ENCODE measurements around the gene C9orf50.
"Not testable (repeated sequence)": the region's sequence is repeated elsewhere in the genome, so short reads cannot be mapped to it uniquely, and the experiment has no call there.

C9orf50 gene

GRCh38 chr9:129620669-129621295, at the start of gene C9orf50:
C9orf50 (minus strand) TSS chr9:129621101; CDS start chr9:129620574, 527 bp downstream.
- Histone ChIP-seq H3K36me3 (ENCODE audit: insufficient read depth, low read length) (no peaks in the 10 kb centered on the region), H2AFZ (ENCODE audit: low read depth, low read length) (no peak within 1 kb of the TSS), H3K4me3 (ENCODE audit: low read length) (peak within 1 kb of the TSS; percentile 6), H3K4me1 (ENCODE audit: insufficient read depth, low read length) (no peaks in the 10 kb centered on the region), H3K9me3 (ENCODE audit: low read length) (no peaks in the 10 kb centered on the region), H3K27me3 (ENCODE audit: insufficient read depth, low read length) (peaks cover 9% of the 10 kb centered on the region)

- H2AFZ ChIP-seq (ENCODE audit: low read depth, low read length) = no peak overlapping the region
- peaks cover 2% of the 10 kb centered on the region for H3K4me1 ChIP-seq (ENCODE audit: insufficient read depth, low read length)
- H3K27me3 ChIP-seq (ENCODE audit: insufficient read depth, low read length) = peaks cover 51% of the 10 kb centered on the region
- no peaks in the 10 kb centered on the region for H3K36me3 ChIP-seq (ENCODE audit: insufficient read depth, low read length)
- H3K4me3 ChIP-seq (ENCODE audit: low read length) = no peak overlapping the region
- H3K9me3 ChIP-seq (ENCODE audit: low read length) = no peaks in the 10 kb centered on the region
These were observed 49.0 kb upstream of the C9orf50 start for GRCh38 chr9:129669946-129670345.

GRCh38 chr9:129669141-129669718, 48.3 kb upstream of the C9orf50 start:
- H2AFZ ChIP-seq (ENCODE audit: low read depth, low read length) = no peak overlapping the region
- H3K4me3 ChIP-seq (ENCODE audit: low read length) = no peak overlapping the region
- peaks cover 57% of the 10 kb centered on the region for H3K27me3 ChIP-seq (ENCODE audit: insufficient read depth, low read length)
- peaks cover 2% of the 10 kb centered on the region for H3K4me1 ChIP-seq (ENCODE audit: insufficient read depth, low read length)
- no peaks in the 10 kb centered on the region for H3K36me3 ChIP-seq (ENCODE audit: insufficient read depth, low read length)
- no peaks in the 10 kb centered on the region for H3K9me3 ChIP-seq (ENCODE audit: low read length)

GRCh38 chr9:129667850-129668249, 46.9 kb upstream of the C9orf50 start:
- Histone ChIP-seq H3K4me3 (ENCODE audit: low read length) (no peak overlapping the region), H3K27me3 (ENCODE audit: insufficient read depth, low read length) (peaks cover 58% of the 10 kb centered on the region)

GRCh38 chr9:129667378-129667777, 46.5 kb upstream of the C9orf50 start:
- peaks cover 2% of the 10 kb centered on the region for H3K4me1 ChIP-seq (ENCODE audit: insufficient read depth, low read length)
- H3K36me3 ChIP-seq (ENCODE audit: insufficient read depth, low read length) = no peaks in the 10 kb centered on the region
- peaks cover 63% of the 10 kb centered on the region for H3K27me3 ChIP-seq (ENCODE audit: insufficient read depth, low read length)
- H3K4me3 ChIP-seq (ENCODE audit: low read length) = no peak overlapping the region
- no peak overlapping the region for H2AFZ ChIP-seq (ENCODE audit: low read depth, low read length)
- no peaks in the 10 kb centered on the region for H3K9me3 ChIP-seq (ENCODE audit: low read length)

More at GRCh38 chr9:129667850-129668249, 46.9 kb upstream of the C9orf50 start:
- peaks cover 2% of the 10 kb centered on the region for H3K4me1 ChIP-seq (ENCODE audit: insufficient read depth, low read length)
- H3K36me3 ChIP-seq (ENCODE audit: insufficient read depth, low read length) = no peaks in the 10 kb centered on the region
- no peak overlapping the region for H2AFZ ChIP-seq (ENCODE audit: low read depth, low read length)
- H3K9me3 ChIP-seq (ENCODE audit: low read length) = no peaks in the 10 kb centered on the region

- H3K36me3 ChIP-seq (ENCODE audit: insufficient read depth, low read length) = no peaks in the 10 kb centered on the region
- H3K27me3 ChIP-seq (ENCODE audit: insufficient read depth, low read length) = peaks cover 59% of the 10 kb centered on the region
- H3K4me3 ChIP-seq (ENCODE audit: low read length) = no peak overlapping the region
- no peak overlapping the region for H2AFZ ChIP-seq (ENCODE audit: low read depth, low read length)
- no peaks in the 10 kb centered on the region for H3K9me3 ChIP-seq (ENCODE audit: low read length)
- peaks cover 2% of the 10 kb centered on the region for H3K4me1 ChIP-seq (ENCODE audit: insufficient read depth, low read length)
These were observed 45.7 kb upstream of the C9orf50 start for GRCh38 chr9:129666575-129666974.

GRCh38 chr9:129665814-129666520, 45.1 kb upstream of the C9orf50 start:
- Histone ChIP-seq H2AFZ (ENCODE audit: low read depth, low read length) (no peak overlapping the region), H3K9me3 (ENCODE audit: low read length) (no peaks in the 10 kb centered on the region), H3K27me3 (ENCODE audit: insufficient read depth, low read length) (peaks cover 56% of the 10 kb centered on the region), H3K36me3 (ENCODE audit: insufficient read depth, low read length) (no peaks in the 10 kb centered on the region), H3K4me1 (ENCODE audit: insufficient read depth, low read length) (peaks cover 2% of the 10 kb centered on the region), H3K4me3 (ENCODE audit: low read length) (no peak overlapping the region)

GRCh38 chr9:129665389-129665775, 44.5 kb upstream of the C9orf50 start, which contains the start of gene PRRX2:
PRRX2 (plus strand) TSS chr9:129665647; CDS start chr9:129665868, 221 bp downstream.
- Histone ChIP-seq H3K27me3 (ENCODE audit: insufficient read depth, low read length) (peaks cover 56% of the 10 kb centered on the region), H3K4me3 (ENCODE audit: low read length) (no peak within 1 kb of the TSS), H2AFZ (ENCODE audit: low read depth, low read length) (peak within 1 kb of the TSS; percentile 61)

GRCh38 chr9:129664746-129665388, 44.0 kb upstream of the C9orf50 start:
- H3K4me3 ChIP-seq (ENCODE audit: low read length) = no peak overlapping the region

More at GRCh38 chr9:129665389-129665775, 44.5 kb upstream of the C9orf50 start, which contains the start of gene PRRX2:
- Histone ChIP-seq H3K4me1 (ENCODE audit: insufficient read depth, low read length) (peaks cover 2% of the 10 kb centered on the region), H3K36me3 (ENCODE audit: insufficient read depth, low read length) (no peaks in the 10 kb centered on the region), H3K9me3 (ENCODE audit: low read length) (no peaks in the 10 kb centered on the region)

GRCh38 chr9:129662239-129662638, 41.3 kb upstream of the C9orf50 start:
- H3K4me1 ChIP-seq (ENCODE audit: insufficient read depth, low read length); H3K36me3 ChIP-seq (ENCODE audit: insufficient read depth, low read length); H2AFZ ChIP-seq (ENCODE audit: low read depth, low read length); H3K4me3 ChIP-seq (ENCODE audit: low read length); H3K9me3 ChIP-seq (ENCODE audit: low read length): not testable (repeated sequence)
- H3K27me3 ChIP-seq (ENCODE audit: insufficient read depth, low read length) = peaks cover 40% of the 10 kb centered on the region

More at GRCh38 chr9:129664746-129665388, 44.0 kb upstream of the C9orf50 start:
- no peak overlapping the region for H2AFZ ChIP-seq (ENCODE audit: low read depth, low read length)
- H3K27me3 ChIP-seq (ENCODE audit: insufficient read depth, low read length) = peaks cover 56% of the 10 kb centered on the region
- H3K9me3 ChIP-seq (ENCODE audit: low read length) = no peaks in the 10 kb centered on the region
- H3K4me1 ChIP-seq (ENCODE audit: insufficient read depth, low read length) = peaks cover 2% of the 10 kb centered on the region
- no peaks in the 10 kb centered on the region for H3K36me3 ChIP-seq (ENCODE audit: insufficient read depth, low read length)

- peaks cover 33% of the 10 kb centered on the region for H3K27me3 ChIP-seq (ENCODE audit: insufficient read depth, low read length)
- peaks cover 2% of the 10 kb centered on the region for H3K4me1 ChIP-seq (ENCODE audit: insufficient read depth, low read length)
- H3K9me3 ChIP-seq (ENCODE audit: low read length) = no peaks in the 10 kb centered on the region
- no peaks in the 10 kb centered on the region for H3K36me3 ChIP-seq (ENCODE audit: insufficient read depth, low read length)
- no peak overlapping the region for H2AFZ ChIP-seq (ENCODE audit: low read depth, low read length)
- H3K4me3 ChIP-seq (ENCODE audit: low read length) = no peak overlapping the region
These were observed 40.1 kb upstream of the C9orf50 start for GRCh38 chr9:129661029-129661428.

- Histone ChIP-seq H3K27me3 (ENCODE audit: insufficient read depth, low read length) (peaks cover 8% of the 10 kb centered on the region), H3K9me3 (ENCODE audit: low read length) (no peaks in the 10 kb centered on the region), H3K36me3 (ENCODE audit: insufficient read depth, low read length) (no peaks in the 10 kb centered on the region), H3K4me1 (ENCODE audit: insufficient read depth, low read length) (peaks cover 6% of the 10 kb centered on the region), H2AFZ (ENCODE audit: low read depth, low read length) (no peak overlapping the region), H3K4me3 (ENCODE audit: low read length) (no peak overlapping the region)
These were observed 36.0 kb upstream of the C9orf50 start for GRCh38 chr9:129656795-129657390.
